GM19099 (cell line): Measurements from ENCODE around the gene USP2.

ENCODE experiments used
- POLR2A ChIP-seq: IDR thresholded peaks from 3 replicates; pipeline ENCODE4 v1.6.1; 2011; ENCODE audit warnings: low read depth; ENCODE audit not compliant: insufficient read length; ENCODE audit errors: extremely low read depth

USP2 gene

DNA sequence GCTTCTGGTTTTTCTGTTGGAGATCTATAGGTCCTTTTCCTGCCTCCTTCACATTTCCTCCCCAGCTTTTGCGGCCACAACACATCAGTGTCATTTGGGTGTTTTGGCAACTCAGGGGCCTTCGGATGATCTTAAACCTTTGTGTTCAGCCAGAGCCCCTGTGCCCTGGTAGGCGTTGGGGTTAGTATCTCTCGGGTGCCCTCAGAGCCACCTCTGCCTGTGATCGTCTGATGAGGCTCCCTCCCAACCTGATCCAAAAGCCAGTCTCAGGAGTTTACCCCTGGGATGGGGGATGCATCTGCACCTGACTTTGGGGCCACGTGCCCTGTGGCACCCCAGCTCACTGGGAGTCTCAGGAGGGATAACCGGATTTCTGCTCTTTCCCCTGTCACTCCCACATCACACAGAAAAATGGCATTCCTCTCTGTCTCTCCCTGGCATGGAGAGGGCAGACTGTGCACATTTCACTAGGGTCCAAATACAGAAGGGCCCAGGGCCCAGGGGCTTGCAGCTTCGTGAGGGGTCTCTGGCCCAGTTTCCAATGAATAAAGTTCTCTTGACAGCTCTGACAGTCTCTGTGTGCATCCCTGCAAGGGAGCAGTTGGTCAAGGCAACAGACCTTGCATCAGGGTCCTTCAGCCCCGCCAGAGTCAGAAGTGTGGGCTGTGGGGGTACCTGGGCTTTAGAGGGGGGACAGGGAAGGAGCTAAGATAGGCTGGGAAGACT is 44.6 kb downstream of the USP2 start:
- no peak for TF ChIP-seq POLR2A

DNA sequence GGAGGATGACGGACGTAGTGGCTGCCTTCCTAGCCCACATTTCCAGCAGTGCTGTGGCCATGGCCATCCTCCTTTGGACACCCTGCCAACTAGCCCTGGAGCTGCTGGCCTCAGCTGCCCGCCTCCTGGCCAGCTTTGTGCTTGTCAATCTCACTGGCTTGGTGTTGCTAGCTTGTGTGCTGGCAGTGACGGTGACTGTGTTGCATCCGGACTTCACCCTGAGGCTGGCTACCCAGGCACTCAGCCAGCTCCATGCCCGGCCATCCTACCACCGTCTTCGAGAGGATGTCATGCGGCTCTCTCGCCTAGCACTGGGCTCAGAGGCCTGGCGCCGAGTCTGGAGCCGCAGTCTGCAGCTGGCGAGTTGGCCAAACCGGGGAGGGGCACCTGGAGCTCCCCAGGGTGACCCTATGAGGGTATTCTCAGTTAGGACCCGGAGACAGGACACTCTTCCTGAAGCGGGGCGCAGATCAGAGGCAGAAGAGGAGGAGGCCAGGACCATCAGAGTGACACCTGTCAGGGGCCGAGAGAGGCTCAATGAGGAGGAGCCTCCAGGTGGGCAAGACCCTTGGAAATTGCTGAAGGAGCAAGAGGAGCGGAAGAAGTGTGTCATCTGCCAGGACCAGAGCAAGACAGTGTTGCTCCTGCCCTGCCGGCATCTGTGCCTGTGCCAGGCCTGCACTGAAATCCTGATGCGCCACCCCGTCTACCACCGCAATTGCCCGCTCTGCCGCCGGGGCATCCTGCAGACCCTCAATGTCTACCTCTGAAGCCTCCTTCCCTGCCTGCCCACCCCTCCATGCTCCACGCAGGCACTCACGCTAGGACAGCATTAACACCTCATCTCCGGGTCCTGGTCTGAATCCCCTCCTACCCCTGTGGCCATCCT is 45.6 kb downstream of the USP2 start:
- no peak for TF ChIP-seq POLR2A

DNA sequence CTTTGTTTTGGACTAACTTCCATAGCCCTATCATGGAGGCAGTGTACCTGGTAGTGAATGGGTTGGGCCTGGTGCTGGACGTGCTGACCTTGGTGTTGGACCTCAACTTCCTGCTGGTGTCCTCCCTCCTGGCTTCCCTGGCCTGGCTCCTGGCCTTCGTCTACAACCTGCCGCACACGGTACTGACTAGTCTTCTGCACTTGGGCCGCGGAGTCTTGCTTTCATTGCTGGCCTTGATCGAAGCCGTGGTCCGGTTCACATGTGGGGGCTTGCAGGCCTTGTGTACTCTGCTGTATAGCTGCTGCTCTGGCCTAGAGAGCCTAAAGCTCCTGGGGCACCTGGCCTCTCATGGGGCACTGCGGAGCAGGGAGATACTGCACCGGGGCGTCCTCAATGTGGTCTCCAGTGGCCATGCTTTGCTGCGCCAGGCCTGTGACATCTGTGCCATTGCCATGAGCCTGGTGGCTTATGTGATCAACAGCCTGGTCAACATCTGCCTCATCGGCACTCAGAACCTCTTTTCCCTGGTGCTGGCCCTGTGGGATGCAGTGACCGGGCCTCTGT is 46.3 kb downstream of the USP2 start:
- no peak for TF ChIP-seq POLR2A

DNA sequence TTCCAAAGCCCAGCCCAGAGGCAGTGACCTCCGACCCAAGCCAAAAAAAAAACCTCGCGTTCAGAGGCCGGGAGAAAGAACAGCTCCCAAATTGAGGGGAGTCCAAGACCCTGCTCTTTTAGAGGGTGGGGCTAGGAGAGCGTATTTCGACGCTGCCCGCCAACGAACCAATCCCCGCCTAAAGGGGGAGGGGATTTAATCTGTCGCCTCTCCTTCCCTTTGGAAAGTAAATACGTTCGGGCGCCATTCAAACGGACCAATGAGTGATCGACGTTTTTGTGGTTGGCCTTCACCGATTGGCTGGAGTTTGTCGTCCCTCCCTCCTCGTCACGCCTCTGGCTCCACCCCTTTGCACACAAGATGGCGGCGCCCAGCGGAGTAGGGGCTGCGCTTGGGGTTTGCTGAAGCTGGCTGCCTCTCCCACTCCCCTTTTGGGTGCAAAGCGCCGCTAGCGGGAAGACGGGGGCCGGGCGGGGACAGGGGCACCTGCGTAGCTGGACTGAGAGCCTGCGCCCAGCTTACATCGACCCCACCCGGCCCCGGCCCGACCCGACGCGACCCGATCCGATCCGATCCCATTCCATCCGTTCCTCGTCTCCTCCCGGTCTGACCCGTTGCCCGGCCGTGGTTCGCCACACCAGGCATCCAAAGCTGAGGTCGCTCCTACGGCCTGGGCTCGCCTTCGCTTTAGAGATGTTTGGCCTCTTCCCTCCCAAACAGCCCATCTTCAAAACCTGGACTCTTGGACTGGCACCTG is 47.1 kb downstream of the USP2 start, which contains the start of gene RNF26:
RNF26 (plus strand) TSS at position 354 of the 757 bp plus-strand sequence. CDS start 596 bp downstream, outside the sequence.
- peak; percentile 78 for TF ChIP-seq POLR2A

DNA sequence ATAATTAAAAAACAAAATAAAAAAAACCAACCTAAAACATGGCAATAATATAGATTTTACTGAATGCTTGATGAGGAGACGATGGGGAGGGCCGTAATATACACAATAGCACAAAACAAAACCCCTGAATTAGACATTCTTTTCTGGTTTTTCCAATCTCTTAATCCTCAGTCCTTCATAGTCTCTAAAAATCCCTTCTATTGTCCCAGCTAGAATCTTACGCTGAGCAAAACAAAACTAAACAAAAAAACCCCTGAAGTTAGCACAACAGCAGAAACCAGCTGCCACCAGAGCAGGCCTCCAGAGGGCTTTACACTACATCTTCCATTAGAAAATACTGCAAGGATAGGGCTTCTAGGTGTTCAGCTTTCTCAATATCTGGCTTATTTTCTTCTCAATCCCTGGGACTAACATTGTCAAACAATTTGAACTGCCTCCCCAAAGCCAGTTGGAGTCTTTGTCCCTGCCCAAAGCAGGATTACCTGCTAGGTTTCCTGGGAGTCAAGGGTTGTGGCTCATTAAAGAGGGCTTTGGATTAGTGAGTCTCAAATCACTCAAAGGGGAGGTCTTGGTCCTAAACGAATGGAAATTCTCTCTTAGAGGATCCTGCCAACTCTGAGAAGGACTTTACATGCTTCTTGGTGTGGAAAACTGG is 49.3 kb downstream of the USP2 start:
- TF ChIP-seq POLR2A: no peak

DNA sequence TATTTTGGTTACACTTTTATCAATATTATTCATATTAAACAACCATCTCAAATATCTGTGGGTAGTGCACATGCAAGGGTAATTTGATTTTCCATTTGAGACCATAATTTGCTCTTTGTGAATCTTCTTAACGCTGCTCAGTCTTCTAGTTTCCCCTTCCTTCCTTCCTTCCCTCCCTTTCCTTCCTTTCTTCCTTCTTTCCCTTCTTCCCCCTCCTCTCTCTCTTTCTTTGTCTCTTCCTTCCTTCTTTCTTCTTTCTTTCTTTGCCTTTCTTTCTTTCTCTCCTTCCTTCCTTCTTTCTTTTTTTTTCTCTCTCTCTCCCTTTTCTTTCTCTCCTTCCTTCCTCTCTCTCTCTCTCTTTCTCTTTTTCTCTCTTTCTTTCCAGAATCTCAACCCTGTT is 51.3 kb downstream of the USP2 start:
- no peak for TF ChIP-seq POLR2A

DNA sequence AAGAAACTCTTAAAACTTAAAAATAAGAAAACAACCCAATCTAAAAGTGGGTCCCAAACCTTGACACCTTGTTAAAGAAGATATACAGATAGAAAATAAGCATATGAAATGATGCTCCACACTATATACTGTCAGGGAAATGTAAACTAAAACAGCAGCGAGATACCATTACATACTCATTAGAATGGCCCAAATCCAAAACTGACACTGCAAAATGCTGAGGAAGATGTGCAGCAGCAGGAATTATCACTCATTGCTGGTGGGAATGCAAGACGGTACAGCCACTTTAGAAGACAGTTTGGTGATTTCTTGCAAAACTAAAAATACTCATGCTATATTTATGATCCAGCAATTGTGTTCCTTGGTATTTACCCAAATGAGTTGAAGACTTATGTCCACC is 52.2 kb downstream of the USP2 start:
- no peak for TF ChIP-seq POLR2A

DNA sequence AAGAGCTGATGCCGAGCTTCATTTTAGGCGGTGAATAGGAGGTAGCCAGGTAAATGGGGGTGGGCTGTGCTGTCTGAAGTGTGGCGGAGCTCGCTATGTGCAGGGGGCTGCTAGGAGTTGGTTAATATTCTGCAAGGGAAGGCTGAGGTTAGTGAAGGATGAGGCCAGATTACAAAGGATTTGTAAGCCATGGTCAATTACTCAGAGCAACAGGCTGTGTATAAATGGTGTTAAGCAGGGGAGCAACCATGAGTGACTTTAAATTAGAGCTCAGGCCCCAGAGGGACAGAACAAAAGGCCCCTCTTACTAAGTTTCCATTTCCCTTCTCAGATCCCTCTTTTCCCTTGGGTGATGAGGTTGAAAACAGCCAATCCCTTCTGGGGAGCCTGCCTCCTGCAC is 57.3 kb downstream of the USP2 start:
- TF ChIP-seq POLR2A: no peak

DNA sequence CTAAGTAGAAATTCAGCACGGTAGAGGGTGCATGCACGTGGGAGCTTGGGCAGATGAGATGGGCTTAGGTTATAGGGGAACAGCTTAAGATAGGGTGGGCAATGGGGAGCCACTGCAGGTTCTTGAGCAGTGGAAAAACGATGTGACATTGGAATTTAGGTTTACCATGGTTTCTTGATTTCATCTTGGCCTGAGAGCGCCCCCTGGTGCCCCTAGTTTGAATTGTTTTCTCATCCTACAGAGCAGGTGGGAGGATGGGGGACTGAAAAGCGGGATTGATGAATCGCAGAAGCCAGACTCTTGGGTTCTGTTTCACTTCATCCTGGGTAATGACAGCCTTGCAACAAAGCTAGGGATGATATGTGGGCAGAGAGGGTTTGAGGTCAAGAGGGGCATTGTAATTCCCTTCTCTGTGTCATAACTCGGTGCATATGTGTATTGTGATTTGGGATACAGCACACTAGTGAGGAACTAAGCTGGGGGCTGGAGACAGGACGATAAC is 57.9 kb downstream of the USP2 start:
- TF ChIP-seq POLR2A: no peak

DNA sequence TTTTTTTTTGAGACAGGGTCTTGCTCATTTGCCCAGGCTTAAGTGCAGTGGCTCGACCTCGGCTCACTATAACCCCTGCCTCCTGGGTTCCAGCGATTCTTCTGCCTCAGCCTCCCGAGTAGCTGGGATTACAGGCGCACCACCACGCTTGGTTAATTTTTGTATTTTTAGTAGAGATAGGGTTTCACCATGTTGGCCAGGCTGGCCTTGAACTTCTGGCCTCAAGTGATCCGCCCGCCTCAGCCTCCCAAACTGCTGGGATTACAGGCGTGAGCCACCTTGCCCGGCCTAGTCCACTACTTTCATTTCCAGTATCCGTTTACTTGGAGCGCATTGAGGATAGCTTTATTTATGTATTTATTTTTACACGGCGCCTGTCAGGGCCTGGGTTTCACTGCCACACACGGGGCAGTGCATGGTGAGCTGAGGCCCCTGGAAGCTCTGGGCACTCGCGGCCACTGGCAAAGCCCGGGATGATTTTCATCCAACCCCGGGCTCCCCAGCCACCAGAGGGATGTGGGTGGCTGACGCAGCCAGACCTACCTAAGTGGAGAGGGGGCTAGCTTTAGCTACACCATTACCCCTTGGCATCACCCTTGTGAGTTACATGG is 58.5 kb downstream of the USP2 start:
- TF ChIP-seq POLR2A: no peak

DNA sequence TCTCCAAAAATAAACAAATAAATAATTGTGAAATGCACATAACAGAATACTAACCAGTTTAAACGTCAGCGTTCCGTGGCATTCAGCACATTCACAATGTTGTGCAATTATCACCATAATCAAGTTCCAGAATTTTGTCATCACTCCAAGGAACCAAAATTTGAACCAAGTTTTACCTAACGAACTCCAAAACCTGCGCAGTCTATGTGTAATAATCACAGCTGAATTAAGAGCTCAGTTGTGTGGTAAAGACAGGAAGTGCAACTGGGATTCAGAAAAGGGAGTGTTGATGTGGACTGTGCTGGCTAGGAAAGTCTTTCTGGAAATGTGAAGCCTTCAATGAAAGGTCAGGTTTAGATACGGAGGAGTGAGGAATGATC is 59.1 kb downstream of the USP2 start:
- no peak for TF ChIP-seq POLR2A

DNA sequence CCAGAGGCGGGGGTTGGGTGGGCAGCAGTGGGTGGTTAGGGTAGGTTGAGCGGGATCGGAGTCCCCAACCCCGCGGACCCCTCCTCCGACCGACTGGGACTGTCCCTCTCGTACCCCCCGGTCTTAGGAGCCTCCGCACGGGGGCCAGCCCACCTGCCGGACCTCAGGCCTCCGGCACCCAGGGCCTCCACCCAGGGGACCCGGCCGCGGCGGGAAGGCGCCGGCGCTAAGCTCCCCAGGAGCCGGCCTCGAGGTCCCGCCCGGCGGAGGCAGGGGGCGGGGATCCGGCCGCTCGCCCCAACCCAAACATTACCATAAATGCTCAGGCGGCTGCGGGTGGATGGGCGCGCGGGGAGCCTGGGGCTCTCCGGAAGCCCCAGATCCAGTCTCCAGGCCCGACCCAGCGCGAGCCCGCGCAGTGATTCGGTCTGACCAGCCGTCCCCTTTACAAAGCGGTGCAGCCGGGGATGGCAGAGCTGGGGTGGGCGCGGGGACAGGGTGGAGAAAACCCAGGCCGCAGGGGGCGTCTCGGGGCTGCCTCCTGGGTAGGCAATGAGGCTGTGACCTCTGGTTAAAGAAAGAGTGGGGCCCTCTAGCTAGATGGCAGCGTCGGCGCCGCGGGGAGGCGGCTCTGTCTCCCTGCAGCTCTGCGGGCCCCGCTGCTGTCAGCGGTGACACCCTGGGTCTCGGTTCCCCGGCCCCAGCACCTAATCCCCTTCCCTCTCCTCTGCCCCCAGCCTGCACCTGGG is 60.5 kb downstream of the USP2 start:
- peak; percentile 77 for TF ChIP-seq POLR2A

DNA sequence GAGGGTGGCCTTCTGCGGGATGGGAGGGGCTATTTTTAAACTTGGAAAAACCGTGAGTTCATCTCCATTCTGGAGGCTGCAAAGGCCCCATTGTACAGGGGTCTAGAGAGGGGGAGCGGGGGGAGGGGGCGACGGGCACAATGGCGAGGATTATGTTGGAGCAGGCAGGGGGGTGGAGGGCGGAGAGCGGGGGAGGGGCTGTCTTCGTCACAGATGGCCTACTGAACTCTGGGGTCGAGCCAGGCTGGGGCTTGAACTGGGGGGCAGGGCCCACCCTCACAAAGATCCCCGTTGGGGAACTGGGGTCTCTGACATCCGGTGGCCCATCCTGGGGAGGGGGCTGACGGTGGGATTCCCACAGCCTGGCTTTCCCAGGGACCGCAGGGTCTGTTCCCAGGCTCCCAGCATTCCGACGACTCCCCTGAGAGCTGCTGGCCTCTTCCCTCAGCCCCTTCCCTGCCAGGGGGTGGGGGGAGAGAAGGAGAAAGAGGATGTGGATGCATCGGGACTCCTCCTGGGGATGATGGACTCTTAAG is 61.2 kb downstream of the USP2 start:
- no peak for TF ChIP-seq POLR2A

DNA sequence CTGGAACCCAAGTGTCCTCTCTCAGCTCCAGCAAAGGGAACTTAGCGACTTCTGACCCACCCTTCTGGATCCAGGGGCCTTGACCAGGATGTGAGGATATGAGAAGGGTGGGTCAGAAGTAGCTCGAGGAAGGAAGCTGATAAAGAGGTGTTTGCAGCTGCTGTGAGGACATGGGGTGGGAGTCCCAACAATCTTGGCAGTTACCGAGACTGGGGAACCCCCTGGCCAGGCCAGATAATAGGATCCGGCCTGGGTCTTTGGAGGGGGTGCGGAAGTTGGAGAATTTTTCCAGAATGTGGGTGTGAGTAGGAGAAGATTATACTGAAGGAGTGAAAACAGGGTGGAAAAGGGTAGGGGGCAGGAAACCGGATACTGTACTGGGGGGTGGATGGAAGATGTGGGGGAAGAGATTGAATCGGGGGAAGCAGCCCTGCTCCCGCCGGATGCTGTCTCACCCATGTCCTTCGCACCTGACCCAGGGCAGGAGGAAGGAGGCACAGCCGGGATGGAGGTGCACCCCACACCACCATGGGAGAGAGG is 61.7 kb downstream of the USP2 start:
- no peak for TF ChIP-seq POLR2A
